Glutamatergic neuron (in vitro differentiated cells): Measurements from ENCODE around the gene PLA2G4F. TPM values are rescaled to one million over a fixed set of nuclear protein-coding genes. Genes with fewer than 3 reads are reported as not detected.

Experiments
- DNase-seq: peaks from one replicate; pipeline ENCODE4 v3.0.0; 2022
- H3K27ac Mint-ChIP-seq: one replicate; pipeline ENCODE4 v1.8.0; 2020; ENCODE audit warnings: mild to moderate bottlenecking, mixed read lengths, inconsistent platforms; ENCODE audit not compliant: unreplicated experiment
- H3K27me3 Mint-ChIP-seq: one replicate; pipeline ENCODE4 v1.8.0; 2020; ENCODE audit warnings: mild to moderate bottlenecking, moderate library complexity, mixed read lengths, inconsistent platforms; ENCODE audit not compliant: unreplicated experiment
- H3K36me3 Mint-ChIP-seq: one replicate; pipeline ENCODE4 v1.8.0; 2020; ENCODE audit warnings: mild to moderate bottlenecking, mixed read lengths, inconsistent platforms; ENCODE audit not compliant: unreplicated experiment
- H3K4me1 Mint-ChIP-seq: one replicate; pipeline ENCODE4 v1.8.0; 2020; ENCODE audit warnings: mild to moderate bottlenecking, low read depth, mixed read lengths, inconsistent platforms; ENCODE audit not compliant: unreplicated experiment
- H3K4me3 Mint-ChIP-seq: one replicate; pipeline ENCODE4 v1.8.0; 2020; ENCODE audit warnings: mild to moderate bottlenecking, mixed read lengths, inconsistent platforms; ENCODE audit not compliant: unreplicated experiment
- H3K9me3 Mint-ChIP-seq: one replicate; pipeline ENCODE4 v1.8.0; 2020; ENCODE audit warnings: mild to moderate bottlenecking, moderate library complexity, mixed read lengths, inconsistent platforms; ENCODE audit not compliant: unreplicated experiment
- total RNA-seq: library from RNA; stranded (reverse); fragmentation: NEBNext Ultra II Directional; extraction: Animal tissue kit (Norgen Biotek cat#: 25700); gene quantifications from one replicate; pipeline ENCODE4 v1.2.1, GENCODE V29; 2021; ENCODE audit not compliant: unreplicated experiment
- TF ChIP-seq, protein P1 (sequence below): fragments of 200-600 bp; sonication (generic); IDR thresholded peaks from one replicate; pipeline ENCODE4 v1.5.0; 2021; ENCODE audit not compliant: partially characterized antibody, unreplicated experiment

The PLA2G4F gene
- total RNA-seq, 1 donor from 2014 or later, result not detected

DNA sequence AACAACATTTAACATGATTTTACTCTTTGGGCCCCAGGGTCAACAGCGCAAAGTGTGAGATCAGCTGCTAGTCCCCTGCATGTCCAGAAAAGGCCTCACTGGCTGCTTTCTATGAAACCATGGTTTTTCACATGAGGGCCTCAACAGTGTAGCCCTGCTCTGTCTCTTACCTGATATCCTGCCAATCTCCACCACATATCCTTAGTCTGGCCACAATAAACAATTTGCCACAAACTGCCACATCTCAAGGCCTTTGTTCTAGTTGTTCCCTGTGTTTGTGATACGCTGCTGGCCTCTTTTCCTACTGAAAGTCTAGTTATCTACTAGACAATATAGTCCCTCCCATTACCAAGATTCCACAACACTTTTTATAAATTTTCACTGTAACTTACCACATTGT is 33.9 kb upstream of the PLA2G4F start:
- Mint-ChIP-seq H3K4me3 (no peak overlapping the region), H3K36me3 (peaks cover 5% of the 10 kb centered on the region), H3K4me1 (no peaks in the 10 kb centered on the region), H3K27ac (no peak overlapping the region), H3K27me3 (no peaks in the 10 kb centered on the region), H3K9me3 (no peaks in the 10 kb centered on the region)
- TF ChIP-seq, protein P1, sequence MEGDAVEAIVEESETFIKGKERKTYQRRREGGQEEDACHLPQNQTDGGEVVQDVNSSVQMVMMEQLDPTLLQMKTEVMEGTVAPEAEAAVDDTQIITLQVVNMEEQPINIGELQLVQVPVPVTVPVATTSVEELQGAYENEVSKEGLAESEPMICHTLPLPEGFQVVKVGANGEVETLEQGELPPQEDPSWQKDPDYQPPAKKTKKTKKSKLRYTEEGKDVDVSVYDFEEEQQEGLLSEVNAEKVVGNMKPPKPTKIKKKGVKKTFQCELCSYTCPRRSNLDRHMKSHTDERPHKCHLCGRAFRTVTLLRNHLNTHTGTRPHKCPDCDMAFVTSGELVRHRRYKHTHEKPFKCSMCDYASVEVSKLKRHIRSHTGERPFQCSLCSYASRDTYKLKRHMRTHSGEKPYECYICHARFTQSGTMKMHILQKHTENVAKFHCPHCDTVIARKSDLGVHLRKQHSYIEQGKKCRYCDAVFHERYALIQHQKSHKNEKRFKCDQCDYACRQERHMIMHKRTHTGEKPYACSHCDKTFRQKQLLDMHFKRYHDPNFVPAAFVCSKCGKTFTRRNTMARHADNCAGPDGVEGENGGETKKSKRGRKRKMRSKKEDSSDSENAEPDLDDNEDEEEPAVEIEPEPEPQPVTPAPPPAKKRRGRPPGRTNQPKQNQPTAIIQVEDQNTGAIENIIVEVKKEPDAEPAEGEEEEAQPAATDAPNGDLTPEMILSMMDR, result no peak
- DNase-seq, result no peak

GRCh38 chr15:42185801-42186200 is 29.4 kb upstream of the PLA2G4F start:
- TF ChIP-seq, protein P1, result no peak
- H3K36me3 Mint-ChIP-seq, result peaks cover 5% of the 10 kb centered on the region
- no peak overlapping the region for H3K27ac Mint-ChIP-seq
- H3K4me3 Mint-ChIP-seq, result no peak overlapping the region
- H3K27me3 Mint-ChIP-seq, result no peaks in the 10 kb centered on the region
- H3K4me1 Mint-ChIP-seq, result no peaks in the 10 kb centered on the region
- DNase-seq, result no peak
- H3K9me3 Mint-ChIP-seq, result no peaks in the 10 kb centered on the region

- Mint-ChIP-seq H3K36me3 (no peaks in the 10 kb centered on the region), H3K27me3 (peaks cover 2% of the 10 kb centered on the region), H3K4me1 (no peaks in the 10 kb centered on the region), H3K4me3 (no peak overlapping the region), H3K9me3 (no peaks in the 10 kb centered on the region), H3K27ac (no peak overlapping the region)
- TF ChIP-seq, protein P1, result no peak
- DNase-seq, result no peak
Observed at GRCh38 chr15:42184736-42185135, 28.3 kb upstream of the PLA2G4F start.

- no peak for DNase-seq
- Mint-ChIP-seq H3K27ac (no peak overlapping the region), H3K27me3 (peaks cover 2% of the 10 kb centered on the region), H3K4me1 (no peaks in the 10 kb centered on the region), H3K36me3 (no peaks in the 10 kb centered on the region), H3K4me3 (no peak overlapping the region), H3K9me3 (no peaks in the 10 kb centered on the region)
- TF ChIP-seq, protein P1, result no peak
Observed at GRCh38 chr15:42184296-42184695, 27.9 kb upstream of the PLA2G4F start.

DNA sequence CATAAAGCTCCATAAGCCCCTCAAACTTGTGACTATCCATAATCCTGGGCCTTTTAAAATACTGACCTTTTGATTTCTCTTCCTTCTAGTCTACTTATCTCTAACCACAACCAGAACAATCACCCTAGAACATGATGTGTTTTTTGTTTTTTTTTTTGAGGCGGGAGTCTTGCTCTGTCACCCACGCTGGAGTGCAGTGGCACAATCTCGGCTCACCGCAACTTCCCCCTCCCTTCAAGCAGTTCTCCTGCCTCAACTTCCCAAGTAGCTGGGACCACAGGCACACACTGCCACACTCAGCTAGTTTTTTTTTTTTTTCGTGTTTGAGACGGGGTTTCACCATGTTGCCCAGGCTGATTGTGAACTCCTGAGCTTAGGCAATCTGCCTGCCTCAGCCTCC is 26.5 kb upstream of the PLA2G4F start:
- TF ChIP-seq, protein P1, result no peak
- H3K4me1 Mint-ChIP-seq, result no peaks in the 10 kb centered on the region
- H3K9me3 Mint-ChIP-seq, result no peaks in the 10 kb centered on the region
- no peak overlapping the region for H3K27ac Mint-ChIP-seq
- peaks cover 2% of the 10 kb centered on the region for H3K27me3 Mint-ChIP-seq
- DNase-seq, result no peak
- H3K36me3 Mint-ChIP-seq, result no peaks in the 10 kb centered on the region
- no peak overlapping the region for H3K4me3 Mint-ChIP-seq
